SK-N-DZ (cell line): ENCODE measurements around the gene CPN1.
"Not testable (repeated sequence)": the region's sequence is repeated elsewhere in the genome, so short reads cannot be mapped to it uniquely, and the experiment has no call there.

Experiments
- DNase-seq: peaks from one replicate; pipeline ENCODE4 v3.0.0-alpha.2; 2015; ENCODE audit warnings: low spot score

The CPN1 gene

DNA sequence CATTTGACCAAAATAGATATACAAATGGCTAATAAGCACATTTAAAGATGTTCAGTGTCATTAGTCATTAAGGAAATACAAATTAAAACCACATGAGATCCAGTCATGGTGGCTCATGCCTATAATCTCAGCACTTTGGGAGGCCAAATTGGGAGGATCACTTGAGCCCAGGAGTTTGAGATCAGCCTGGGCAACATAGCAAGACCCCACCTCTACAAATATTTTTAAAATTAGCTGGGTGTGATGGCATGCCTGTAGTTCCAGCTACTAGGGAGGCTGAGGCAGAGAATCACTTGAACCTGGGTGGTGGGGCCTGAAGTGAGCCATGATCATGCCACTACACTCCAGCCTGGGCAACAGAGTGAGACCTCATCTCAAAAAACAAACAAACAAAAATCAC lies 607 bp upstream of the CPN1 start:
- DNase-seq: not testable (repeated sequence)

DNA sequence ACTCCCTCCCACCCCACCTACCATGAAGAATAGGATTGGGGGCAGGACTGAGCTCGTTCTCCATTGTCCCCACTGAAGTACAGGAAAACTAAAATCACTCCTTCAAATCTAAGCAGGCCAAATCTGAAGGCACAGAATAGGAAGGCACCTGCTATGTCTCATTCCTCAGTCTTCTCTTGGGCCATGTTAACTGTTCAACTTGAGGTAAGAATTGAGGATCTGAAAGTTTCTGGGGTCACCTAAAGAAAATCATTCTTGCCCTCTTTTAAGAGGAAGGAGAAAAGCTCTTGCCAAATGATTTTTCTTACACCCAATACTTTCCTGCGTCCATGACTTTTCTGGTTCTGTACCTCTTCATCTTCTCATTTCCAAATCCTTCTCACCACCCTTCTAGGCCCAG lies 4.9 kb downstream of the CPN1 start:
- DNase-seq: no peak

GRCh38 chr10:100075426-100076220 lies 6.0 kb downstream of the CPN1 start:
- no peak for DNase-seq

DNA sequence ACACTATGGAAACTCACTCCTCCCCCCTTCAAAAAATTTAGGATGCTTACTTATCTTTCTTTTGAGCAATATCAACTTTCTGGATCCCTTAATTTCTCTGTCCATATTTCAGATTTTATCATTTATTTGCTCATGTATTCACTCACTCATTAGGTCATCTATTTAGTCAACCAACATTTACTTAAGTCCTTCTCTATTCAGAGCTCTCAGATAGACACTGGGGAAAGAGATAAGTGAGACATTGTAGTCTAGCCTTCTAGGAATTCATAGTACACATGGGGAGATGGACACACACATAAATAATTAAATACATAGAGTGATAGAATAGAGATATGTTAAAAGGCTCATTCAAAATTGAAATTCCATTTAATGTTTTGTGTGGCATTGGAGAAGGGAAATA lies 9.2 kb downstream of the CPN1 start:
- no peak for DNase-seq

- no peak for DNase-seq
Measured at GRCh38 chr10:100071529-100071928, 10.1 kb downstream of the CPN1 start.

DNA sequence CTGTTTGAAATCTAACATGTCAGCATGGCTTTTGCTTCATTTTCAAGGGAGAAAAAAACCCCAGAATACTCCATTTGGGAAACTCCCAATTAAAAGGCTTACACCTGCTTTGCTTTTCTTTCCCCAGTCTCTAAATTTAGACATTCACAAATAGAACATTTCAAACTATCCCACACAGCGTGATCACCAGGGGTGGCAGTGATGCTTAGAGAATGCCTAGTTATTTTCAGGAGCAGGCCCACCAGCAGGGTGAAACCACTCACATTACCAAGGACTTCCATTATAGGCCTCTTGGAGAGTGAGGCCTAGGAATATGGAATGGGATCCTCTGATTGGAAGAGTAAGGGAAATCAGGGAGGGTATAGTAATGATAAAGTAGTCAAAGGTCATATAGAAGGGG lies 14.2 kb downstream of the CPN1 start:
- no peak for DNase-seq

DNA sequence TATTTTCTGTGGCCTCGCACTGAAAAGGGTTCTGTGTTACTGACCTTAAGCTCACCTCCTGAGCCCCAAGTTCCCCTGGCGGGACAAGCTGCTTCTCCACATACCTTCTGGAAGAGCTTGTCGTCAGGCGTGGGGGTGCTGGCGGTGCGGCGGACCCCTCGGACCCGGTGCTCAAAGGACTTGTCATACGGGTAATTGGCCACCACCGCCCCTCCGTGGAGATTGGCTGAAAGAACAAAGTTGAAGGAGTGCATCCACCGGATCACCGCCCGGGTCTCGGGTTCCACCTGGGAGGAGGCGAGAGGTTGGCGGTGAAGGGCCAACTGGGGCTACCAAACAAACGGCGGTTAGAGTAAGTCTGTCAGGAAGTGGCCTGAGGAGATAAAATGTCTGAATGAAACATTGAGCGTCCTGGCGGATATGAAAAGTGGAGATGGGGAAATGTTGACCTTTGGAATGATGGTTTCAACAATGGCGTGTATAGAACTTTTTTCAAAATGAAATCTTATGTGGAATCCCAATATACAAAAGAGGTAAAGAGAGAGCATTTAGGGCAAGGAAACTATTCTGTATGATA lies 16.5 kb downstream of the CPN1 start:
- no peak for DNase-seq

GRCh38 chr10:100061401-100061800 lies 20.3 kb downstream of the CPN1 start:
- DNase-seq: no peak

- no peak for DNase-seq
Measured at GRCh38 chr10:100057948-100058347, 23.7 kb downstream of the CPN1 start.

DNA sequence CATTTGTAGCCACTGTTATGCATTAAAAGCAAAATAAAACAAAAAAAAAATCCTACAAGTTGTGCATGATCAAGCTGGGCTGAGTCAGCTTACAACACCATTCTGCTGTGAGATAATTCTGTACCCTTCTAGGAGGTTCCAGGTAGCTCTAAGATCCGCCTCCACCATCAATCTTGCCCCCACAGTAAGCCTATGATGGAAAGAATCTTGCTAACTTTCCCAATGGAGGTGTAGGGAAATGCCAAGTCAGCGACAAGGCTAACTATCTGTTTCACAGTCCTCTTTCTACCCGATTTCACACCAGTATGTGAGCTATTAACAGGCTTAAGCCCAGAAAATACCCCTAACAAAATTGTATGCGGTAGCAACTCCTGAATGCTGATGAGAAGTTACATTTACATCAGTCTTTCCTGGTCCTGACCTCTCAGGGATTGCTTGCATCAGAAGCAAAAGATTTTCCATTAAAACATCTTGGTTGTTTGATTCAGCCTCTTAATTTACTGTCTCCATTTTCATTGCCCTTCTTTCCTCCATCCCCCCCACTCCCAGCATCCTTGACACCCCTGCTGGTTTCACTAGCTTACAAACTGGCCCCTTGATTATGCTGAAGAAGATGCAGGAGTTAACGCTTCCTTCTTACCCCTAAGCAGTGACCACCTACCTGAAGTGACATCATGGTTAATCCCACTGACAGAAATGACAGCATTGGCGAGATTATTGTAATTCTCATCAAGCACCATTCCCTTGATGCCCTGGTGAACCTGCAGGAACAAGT lies 27.8 kb downstream of the CPN1 start:
- no peak for DNase-seq

DNA sequence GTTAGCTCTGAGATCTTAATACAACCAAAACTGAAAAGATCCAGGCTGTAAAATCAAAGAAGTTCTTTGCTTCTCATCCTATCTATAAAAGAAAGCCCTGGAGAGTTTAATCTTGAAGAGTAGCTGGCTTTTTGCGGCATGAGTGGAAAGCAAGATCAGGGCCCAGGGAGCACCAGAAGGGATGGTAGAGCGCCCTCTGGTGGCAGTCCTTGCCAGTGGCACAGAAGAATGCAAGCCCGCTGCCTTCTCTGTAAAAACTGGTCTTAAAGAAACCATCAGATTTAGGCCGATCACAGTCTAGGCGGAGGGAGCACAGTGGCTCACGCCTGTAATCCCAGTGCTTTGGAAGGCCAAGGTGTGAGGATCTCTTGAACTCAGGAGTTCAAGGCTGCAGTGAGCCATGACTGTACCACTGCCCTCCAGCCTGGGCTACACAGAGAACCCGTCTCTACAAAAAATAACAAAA lies 35.6 kb downstream of the CPN1 start:
- peak; percentile 73 for DNase-seq

- no peak for DNase-seq
Measured at GRCh38 chr10:100045592-100045991, 36.1 kb downstream of the CPN1 start.

GRCh38 chr10:100043796-100044195 lies 37.9 kb downstream of the CPN1 start:
- no peak for DNase-seq

DNA sequence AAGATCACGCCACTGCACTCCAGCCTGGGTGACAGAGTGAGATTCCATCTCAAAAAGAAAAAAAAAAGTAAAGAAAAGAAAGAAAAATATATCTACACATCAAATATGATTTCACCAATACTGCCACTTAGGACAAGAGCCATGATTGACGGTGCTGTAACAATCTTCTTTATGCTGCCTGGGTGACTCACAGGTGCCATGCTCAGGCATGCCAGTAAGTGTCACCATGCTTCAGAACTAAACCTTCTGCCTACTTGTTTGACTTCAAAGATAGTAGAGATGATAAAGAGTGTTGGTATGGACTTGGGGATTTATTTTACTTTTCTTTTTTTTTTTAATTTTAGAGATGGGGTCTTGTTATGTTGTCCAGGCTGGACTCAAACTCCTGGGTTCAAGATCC lies 38.3 kb downstream of the CPN1 start:
- DNase-seq: no peak

DNA sequence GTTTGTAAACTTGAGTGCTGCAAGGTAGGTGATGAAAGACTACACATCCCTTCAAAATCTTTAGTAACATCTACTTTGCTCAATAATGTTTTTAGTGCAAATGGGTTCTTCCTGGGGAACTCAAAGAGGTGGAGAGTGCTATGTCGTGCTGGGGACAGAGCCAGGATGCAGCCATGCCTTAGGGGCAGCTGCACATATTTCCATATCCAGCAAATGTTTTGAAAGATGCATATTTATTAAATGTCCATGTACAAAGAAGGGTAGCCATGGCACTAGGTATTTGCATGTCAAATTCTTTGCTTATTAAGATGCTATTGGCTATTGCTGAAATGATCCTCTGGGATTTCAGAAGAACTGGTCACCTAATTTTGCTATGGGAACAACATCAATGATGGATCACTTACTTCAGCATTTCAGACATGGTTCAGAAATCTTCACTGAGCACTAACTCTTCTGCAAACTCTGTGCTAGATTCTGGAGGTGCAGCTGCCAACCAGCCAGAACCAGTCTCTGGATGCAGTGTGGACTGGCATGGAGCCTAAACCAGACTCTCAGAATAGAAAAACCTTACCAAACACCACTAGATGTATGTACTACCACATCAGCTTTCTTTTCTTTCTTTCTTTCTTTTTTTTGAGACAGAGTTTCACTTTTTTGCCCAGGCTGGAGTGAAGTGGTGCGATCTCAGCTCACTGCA lies 40.2 kb downstream of the CPN1 start:
- no peak for DNase-seq

DNA sequence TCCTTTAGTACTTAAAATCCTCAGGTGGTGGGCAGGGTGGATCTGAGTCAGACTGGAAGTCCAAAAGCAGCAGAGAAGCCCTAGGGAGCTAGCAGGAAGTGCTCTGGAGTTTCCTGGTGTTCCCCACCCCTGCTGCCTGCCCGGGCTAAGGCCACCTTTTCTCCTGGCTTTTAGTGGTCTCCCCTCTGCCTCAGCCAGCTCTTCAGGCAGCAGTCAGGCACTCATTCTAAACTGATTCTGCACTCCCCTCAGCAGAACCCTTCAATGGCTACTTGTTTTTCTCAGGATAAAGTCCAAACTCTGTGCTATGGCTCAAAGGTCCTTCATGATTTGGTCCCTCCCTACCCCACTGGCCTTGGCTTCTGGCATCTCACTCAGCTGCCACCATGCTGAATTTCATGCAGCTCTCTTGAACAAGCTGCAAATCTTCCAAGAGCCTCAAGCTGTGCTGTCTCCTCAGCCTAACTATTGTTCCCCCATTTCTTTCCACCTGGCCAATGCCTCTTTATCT lies 43.1 kb downstream of the CPN1 start:
- no peak for DNase-seq

GRCh38 chr10:100037758-100038315 lies 43.8 kb downstream of the CPN1 start:
- no peak for DNase-seq

GRCh38 chr10:100036850-100037249 lies 44.8 kb downstream of the CPN1 start:
- no peak for DNase-seq

- DNase-seq: no peak
Measured at GRCh38 chr10:100033766-100034418, 47.8 kb downstream of the CPN1 start.

DNA sequence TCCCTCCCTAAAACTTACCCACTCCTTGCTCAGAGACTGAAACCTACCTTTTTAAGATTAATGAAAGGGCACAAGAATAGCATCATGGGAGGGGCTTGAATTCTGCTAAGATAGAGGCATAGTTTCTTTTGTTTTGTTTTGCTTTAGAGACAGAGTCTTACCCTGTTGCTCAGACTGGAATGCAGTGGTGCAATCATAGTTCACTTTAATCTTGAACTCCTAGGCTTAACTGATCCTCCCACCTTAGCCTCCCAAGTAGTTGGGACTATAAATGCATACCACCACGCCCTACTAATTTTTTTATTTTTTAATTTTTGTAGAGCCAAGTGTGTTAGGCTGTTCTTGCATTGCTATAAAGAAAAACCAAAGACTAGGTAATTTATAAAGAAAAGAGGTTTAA lies 54.3 kb downstream of the CPN1 start:
- DNase-seq: no peak

- DNase-seq: peak; percentile 29
Measured at GRCh38 chr10:100025576-100025975, 56.1 kb downstream of the CPN1 start.
